Liver (tissue), 9 donors: ENCODE results near the gene VASP. TPM values are rescaled to one million over a fixed set of nuclear protein-coding genes. Genes with fewer than 3 reads are reported as not detected.

ENCODE experiments used
- DNase-seq: peaks from one replicate; pipeline ENCODE4 v3.0.0-alpha.2; 2017; ENCODE audit warnings: low spot score
- H3K27ac ChIP-seq, 2 donors: one replicate each; pipeline ENCODE4 v1.7.0; 2013; ENCODE audit warnings: inconsistent platforms in 2 of 2, low read length in 2 of 2, control low read depth in 1 of 2, low read depth in 1 of 2, mild to moderate bottlenecking in 1 of 2
- H3K27me3 ChIP-seq, 4 donors: one replicate each; pipeline versions ENCODE4 v1.6.1 to v1.7.0; 2013; ENCODE audit warnings: low read length in 3 of 4, inconsistent platforms in 1 of 4, mild to moderate bottlenecking in 1 of 4, moderate library complexity in 1 of 4; ENCODE audit not compliant: control insufficient read depth in 4 of 4, insufficient read depth in 4 of 4
- H3K36me3 ChIP-seq, 4 donors: one replicate each; pipeline versions ENCODE4 v1.6.1 to v1.7.0; 2013; ENCODE audit warnings: low read length in 3 of 4, mild to moderate bottlenecking in 3 of 4, low read depth in 1 of 4, moderate library complexity in 1 of 4; ENCODE audit not compliant: control insufficient read depth in 4 of 4, insufficient read depth in 3 of 4
- H3K4me1 ChIP-seq, 4 donors: one replicate each; pipeline versions ENCODE4 v1.6.1 to v1.7.0; 2013; ENCODE audit warnings: low read length in 3 of 4, mild to moderate bottlenecking in 3 of 4, moderate library complexity in 1 of 4; ENCODE audit not compliant: control insufficient read depth in 4 of 4, insufficient read depth in 4 of 4
- H3K4me3 ChIP-seq, 3 donors: one replicate each; pipeline versions ENCODE4 v1.6.1 to v1.7.0; 2013; ENCODE audit warnings: low read length in 3 of 3, control low read depth in 1 of 3, low read depth in 1 of 3, mild to moderate bottlenecking in 1 of 3
- H3K9ac ChIP-seq, 2 donors: one replicate each; pipeline ENCODE4 v1.7.0; 2013; ENCODE audit warnings: low read length in 2 of 2, mild to moderate bottlenecking in 2 of 2, moderate library complexity in 2 of 2, control low read depth in 1 of 2, low read depth in 1 of 2
- H3K9me3 ChIP-seq, 4 donors: one replicate each; pipeline versions ENCODE4 v1.6.1 to v1.7.0; 2013; ENCODE audit warnings: low read length in 3 of 4; ENCODE audit not compliant: control insufficient read depth in 4 of 4
- EGR1 ChIP-seq, 2 donors: IDR thresholded peaks; 2 replicates each; pipeline ENCODE4 v1.6.1; 2016 to 2018; ENCODE audit warnings: antibody characterized with exemption in 2 of 2, low read depth in 2 of 2
- FOXA1 ChIP-seq: IDR thresholded peaks from 2 replicates; pipeline ENCODE4 v1.6.1; 2016; ENCODE audit warnings: antibody characterized with exemption
- FOXA2 ChIP-seq: IDR thresholded peaks from 2 replicates; pipeline ENCODE4 v1.6.1; 2016; ENCODE audit warnings: antibody characterized with exemption
- GABPA ChIP-seq, 2 donors: IDR thresholded peaks in 1 of 2; conservative IDR thresholded peaks in 1 of 2; 2 replicates each; pipeline ENCODE4 v1.6.1; 2016; ENCODE audit warnings: antibody characterized with exemption in 2 of 2, mild to moderate bottlenecking in 1 of 2, moderate library complexity in 1 of 2
- HNF4A ChIP-seq, 2 donors: conservative IDR thresholded peaks; 2 replicates each; pipeline ENCODE4 v1.6.1; 2016; ENCODE audit warnings: antibody characterized with exemption in 2 of 2, mild to moderate bottlenecking in 2 of 2
- HNF4G ChIP-seq: IDR thresholded peaks from 2 replicates; pipeline ENCODE4 v1.6.1; 2016; ENCODE audit warnings: antibody characterized with exemption
- JUND ChIP-seq, 2 donors: IDR thresholded peaks; 2 replicates each; pipeline ENCODE4 v1.6.1; 2016; ENCODE audit warnings: antibody characterized with exemption in 2 of 2
- MAX ChIP-seq: IDR thresholded peaks from 2 replicates; pipeline ENCODE4 v1.6.1; 2016; ENCODE audit warnings: antibody characterized with exemption
- NR2F2 ChIP-seq: IDR thresholded peaks from 2 replicates; pipeline ENCODE4 v1.6.1; 2016; ENCODE audit warnings: antibody characterized with exemption
- RAD21 ChIP-seq, 2 donors: IDR thresholded peaks; 2 replicates each; pipeline ENCODE4 v1.6.1; 2016; ENCODE audit warnings: antibody characterized with exemption in 2 of 2, mild to moderate bottlenecking in 2 of 2
- RXRA ChIP-seq, 2 donors: IDR thresholded peaks; 2 replicates each; pipeline ENCODE4 v1.6.1; 2017 to 2018; ENCODE audit warnings: antibody characterized with exemption in 2 of 2, mild to moderate bottlenecking in 1 of 2
- SP1 ChIP-seq: IDR thresholded peaks from 2 replicates; pipeline ENCODE4 v1.6.1; 2018; ENCODE audit warnings: antibody characterized with exemption, mild to moderate bottlenecking
- TAF1 ChIP-seq: conservative IDR thresholded peaks from 2 replicates; pipeline ENCODE4 v1.6.1; 2016; ENCODE audit warnings: antibody characterized with exemption, mild to moderate bottlenecking
- YY1 ChIP-seq: IDR thresholded peaks from 2 replicates; pipeline ENCODE4 v1.6.1; 2016; ENCODE audit warnings: antibody characterized with exemption, mild to moderate bottlenecking
- ZBTB33 ChIP-seq: IDR thresholded peaks from 2 replicates; pipeline ENCODE4 v1.6.1; 2016; ENCODE audit warnings: antibody characterized with exemption
- WGBS: extraction: QIAGEN DNeasy Blood & Tissue Kit; methylation state at CpG from one replicate; pipeline ENCODE4 v1.1.7; 2013; 5-methylcytosine and 5-hydroxymethylcytosine counted together
- polyA plus RNA-seq, 2 donors: library from polyadenylated mRNA; stranded (reverse) in 1 of 2; unstranded in 1 of 2; fragments of 200-250 nt in 1 of 2; fragments of >200 nt in 1 of 2; fragmentation: Nextera tagmentation in 1 of 2; extraction: Ambion mirVana in 1 of 2; gene quantifications; one replicate each; pipeline versions ENCODE4 v1.2.1 to v1.2.3, GENCODE V29; 2013 to 2015
- total RNA-seq, 2 donors: library from RNA; depleted of rRNA; stranded (reverse); fragments of >200 nt; gene quantifications; one replicate each; pipeline ENCODE4 v1.2.3, GENCODE V29; 2014
- TF ChIP-seq, protein P1 (sequence below): fragments of 150-350 bp; IDR thresholded peaks from 2 replicates; pipeline ENCODE4 v1.5.1; 2017; ENCODE audit warnings: improper control_type of control experiment, low read depth, low read length; ENCODE audit not compliant: missing input control
- donor health status: healthy.
- donor health status: healthy.
- donor health status: healthy.
- donor health status: healthy.
- donor health status: healthy.

The VASP gene
- total and polyA plus RNA-seq, 4 donors: 7.3 to 29.1 (median 22.7) TPM

DNA sequence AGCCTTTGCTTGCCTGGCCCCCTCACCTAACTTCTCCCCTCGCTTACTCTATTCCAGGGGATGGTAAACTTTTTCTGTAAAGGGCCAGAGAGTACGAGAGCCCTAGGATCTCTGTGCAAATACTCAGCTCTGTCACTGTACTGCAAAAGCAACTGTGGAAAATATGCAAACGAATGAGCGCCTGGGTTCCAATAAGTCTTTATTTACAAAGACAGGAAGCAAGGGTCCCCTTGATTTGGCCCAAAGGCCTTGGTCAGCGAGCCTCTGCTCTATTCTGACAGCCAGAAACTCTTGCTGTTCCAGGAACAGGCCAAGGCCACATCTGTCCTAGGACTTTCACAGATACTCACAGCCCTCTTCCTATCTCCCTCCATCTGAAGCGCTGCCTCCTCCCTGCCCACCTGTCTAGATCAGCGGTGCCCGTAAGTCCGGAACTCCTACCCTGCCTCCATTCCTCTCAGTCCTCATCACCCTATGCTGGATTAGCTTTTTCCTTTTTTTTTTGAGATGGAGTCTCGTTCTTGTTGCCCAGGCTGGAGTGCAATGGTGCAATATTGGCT is 40.0 kb downstream of the VASP start:
- Histone ChIP-seq H3K4me1 (no peaks in the 10 kb centered on the region), H3K9me3 (no peaks in the 10 kb centered on the region), H3K4me3 (no peak overlapping the region), H3K27me3 (no peaks in the 10 kb centered on the region), H3K27ac (no peak overlapping the region), H3K9ac (no peak overlapping the region), H3K36me3 (peaks cover 0 to 3% (median 0%) of the 10 kb centered on the region in 4 donors)
- DNase-seq: no peak
- TF ChIP-seq ZBTB33: no peak
- no peak for TF ChIP-seq FOXA2
- TF ChIP-seq GABPA (IDR thresholded peaks at IDR 0.05 in 1 of 2, conservative IDR thresholded peaks at IDR 0.05 in 1 of 2): no peak
- TF ChIP-seq NR2F2: no peak
- TF ChIP-seq SP1: no peak
- TF ChIP-seq FOXA1: no peak
- no peak for TF ChIP-seq HNF4A (conservative IDR thresholded peaks at IDR 0.05)
- TF ChIP-seq, protein P1, sequence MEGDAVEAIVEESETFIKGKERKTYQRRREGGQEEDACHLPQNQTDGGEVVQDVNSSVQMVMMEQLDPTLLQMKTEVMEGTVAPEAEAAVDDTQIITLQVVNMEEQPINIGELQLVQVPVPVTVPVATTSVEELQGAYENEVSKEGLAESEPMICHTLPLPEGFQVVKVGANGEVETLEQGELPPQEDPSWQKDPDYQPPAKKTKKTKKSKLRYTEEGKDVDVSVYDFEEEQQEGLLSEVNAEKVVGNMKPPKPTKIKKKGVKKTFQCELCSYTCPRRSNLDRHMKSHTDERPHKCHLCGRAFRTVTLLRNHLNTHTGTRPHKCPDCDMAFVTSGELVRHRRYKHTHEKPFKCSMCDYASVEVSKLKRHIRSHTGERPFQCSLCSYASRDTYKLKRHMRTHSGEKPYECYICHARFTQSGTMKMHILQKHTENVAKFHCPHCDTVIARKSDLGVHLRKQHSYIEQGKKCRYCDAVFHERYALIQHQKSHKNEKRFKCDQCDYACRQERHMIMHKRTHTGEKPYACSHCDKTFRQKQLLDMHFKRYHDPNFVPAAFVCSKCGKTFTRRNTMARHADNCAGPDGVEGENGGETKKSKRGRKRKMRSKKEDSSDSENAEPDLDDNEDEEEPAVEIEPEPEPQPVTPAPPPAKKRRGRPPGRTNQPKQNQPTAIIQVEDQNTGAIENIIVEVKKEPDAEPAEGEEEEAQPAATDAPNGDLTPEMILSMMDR: no peak
- no peak for TF ChIP-seq HNF4G
- TF ChIP-seq TAF1: no peak
- no peak for TF ChIP-seq EGR1 (IDR thresholded peaks at IDR 0.05; ENCODE audit: low read depth in 2 of 2)
- no peak for TF ChIP-seq RAD21 (IDR thresholded peaks at IDR 0.05)
- TF ChIP-seq RXRA (IDR thresholded peaks at IDR 0.05): no peak
- WGBS: 92% methylated on average over 10 of the region's 10 CpGs

GRCh38 chr19:45547965-45548609 is 40.8 kb downstream of the VASP start:
- DNase-seq: no peak
- TF ChIP-seq YY1: no peak
- TF ChIP-seq EGR1 (IDR thresholded peaks at IDR 0.05; ENCODE audit: low read depth in 2 of 2): no peak
- no peak for TF ChIP-seq TAF1
- no peak for TF ChIP-seq NR2F2
- TF ChIP-seq FOXA2: no peak
- no peak for TF ChIP-seq MAX
- TF ChIP-seq SP1: no peak
- TF ChIP-seq HNF4A (conservative IDR thresholded peaks at IDR 0.05): no peak
- TF ChIP-seq, protein P1: no peak
- no peak for TF ChIP-seq RXRA (IDR thresholded peaks at IDR 0.05)
- TF ChIP-seq FOXA1: no peak
- TF ChIP-seq JUND (IDR thresholded peaks at IDR 0.05): no peak
- no peak for TF ChIP-seq HNF4G
- TF ChIP-seq GABPA (IDR thresholded peaks at IDR 0.05 in 1 of 2, conservative IDR thresholded peaks at IDR 0.05 in 1 of 2): no peak
- no peak for TF ChIP-seq ZBTB33
- no peaks in the 10 kb centered on the region for H3K27me3 ChIP-seq
- 96% methylated on average over 9 of the region's 9 CpGs for WGBS
- no peak overlapping the region for H3K4me3 ChIP-seq
- H3K36me3 ChIP-seq: peaks cover 0 to 6% (median 2%) of the 10 kb centered on the region in 4 donors
- no peaks in the 10 kb centered on the region for H3K4me1 ChIP-seq
- no peak overlapping the region for H3K27ac ChIP-seq
- no peak overlapping the region for H3K9ac ChIP-seq
- H3K9me3 ChIP-seq: no peaks in the 10 kb centered on the region
